ENCODE results near the gene TMEM178B. TPM values are rescaled to one million over a fixed set of nuclear protein-coding genes. Genes with fewer than 3 reads are reported as not detected.

Gene TMEM178B
- total and polyA plus RNA-seq, 8 donors, result 0.42 to 3.0 (median 2.1) TPM

- Histone ChIP-seq H3K36me3 (no peaks in the 10 kb centered on the region), H3K27ac (no peak overlapping the region), H3K27me3 (no peaks in the 10 kb centered on the region), H3K9me3 (no peaks in the 10 kb centered on the region), H3K4me3 (no peak overlapping the region), H3K4me1 (no peaks in the 10 kb centered on the region)
- TF ChIP-seq CTCF (IDR thresholded peaks at IDR 0.05), result no peak
- WGBS, 2 donors, result 80 to 82% methylated on average over 5 of the region's 5 CpGs
- FAIRE-seq (no peak), DNase-seq (no peak), ATAC-seq (no peak)
- intact Hi-C loops (cut with DNase I), result no loop called here
Observed at GRCh38 chr7:141481971-141482370, 408.1 kb downstream of the TMEM178B start.

GRCh38 chr7:141483044-141483443 is 409.2 kb downstream of the TMEM178B start:
- FAIRE-seq, result no peak
- TF ChIP-seq CTCF (IDR thresholded peaks at IDR 0.05), result no peak
- intact Hi-C loops (cut with DNase I), result no loop called here
- H3K9me3 ChIP-seq, result no peaks in the 10 kb centered on the region
- 79 to 97% methylated on average over 2 of the region's 2 CpGs for WGBS, 2 donors
- H3K36me3 ChIP-seq, result no peaks in the 10 kb centered on the region
- no peak overlapping the region for H3K27ac ChIP-seq
- no peak for ATAC-seq
- H3K4me3 ChIP-seq, result no peak overlapping the region
- H3K27me3 ChIP-seq, result no peaks in the 10 kb centered on the region
- no peak for DNase-seq
- H3K4me1 ChIP-seq, result no peaks in the 10 kb centered on the region

DNA sequence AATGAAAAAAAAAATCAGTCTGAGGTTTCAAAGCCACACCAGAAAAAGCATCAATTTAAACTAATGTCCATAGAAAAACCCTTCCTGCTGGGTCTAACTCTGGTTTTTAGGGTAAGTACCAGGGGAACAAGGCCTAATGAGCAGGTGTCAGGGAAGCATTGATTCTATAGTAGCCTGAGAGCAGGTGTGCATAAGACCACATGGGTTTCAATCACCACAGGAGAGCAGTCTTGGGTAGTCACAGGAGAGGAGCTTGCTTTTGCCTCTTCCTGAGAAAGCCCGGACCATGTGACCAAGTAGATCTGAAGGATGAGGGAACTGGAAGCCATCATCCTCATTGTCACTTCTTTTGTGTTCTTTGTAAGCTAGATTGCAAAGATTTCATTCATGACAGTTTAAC is 411.0 kb downstream of the TMEM178B start:
- intact Hi-C loops (cut with DNase I), result no loop called here
- 59 to 65% methylated on average over 1 of the region's 1 CpG for WGBS, 2 donors
- Histone ChIP-seq H3K4me3 (no peak overlapping the region), H3K9me3 (no peaks in the 10 kb centered on the region), H3K27ac (no peak overlapping the region), H3K4me1 (no peaks in the 10 kb centered on the region), H3K36me3 (no peaks in the 10 kb centered on the region), H3K27me3 (no peaks in the 10 kb centered on the region)
- TF ChIP-seq CTCF (IDR thresholded peaks at IDR 0.05), result no peak
- FAIRE-seq (no peak), ATAC-seq (no peak), DNase-seq (no peak)

DNA sequence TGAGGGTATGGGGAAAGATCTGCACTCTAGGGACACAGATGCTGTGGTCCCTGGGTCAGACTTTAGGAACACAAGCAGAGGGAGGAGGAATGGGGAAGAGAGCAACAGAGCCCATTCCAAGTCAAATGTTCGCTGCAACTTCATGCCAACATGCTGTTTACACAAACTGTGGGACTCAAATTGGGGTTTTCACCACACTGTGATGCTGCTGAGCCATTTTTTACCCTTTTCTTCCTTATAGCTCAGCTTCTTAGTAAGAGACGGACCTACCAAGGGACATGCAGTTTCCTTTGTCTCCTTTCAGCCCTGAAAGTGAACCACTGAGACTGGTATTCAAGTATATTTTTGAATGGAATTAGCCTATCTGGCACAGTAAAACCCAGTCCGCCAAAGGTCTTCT is 413.1 kb downstream of the TMEM178B start:
- intact Hi-C loops (cut with DNase I), result no loop called here
- no peak overlapping the region for H3K4me3 ChIP-seq
- H3K4me1 ChIP-seq, result no peaks in the 10 kb centered on the region
- no peaks in the 10 kb centered on the region for H3K9me3 ChIP-seq
- H3K27me3 ChIP-seq, result no peaks in the 10 kb centered on the region
- no peak for TF ChIP-seq CTCF (IDR thresholded peaks at IDR 0.05)
- no peak for DNase-seq
- WGBS, 2 donors, result 76 to 79% methylated on average over 3 of the region's 3 CpGs
- FAIRE-seq, result no peak
- H3K36me3 ChIP-seq, result no peaks in the 10 kb centered on the region
- H3K27ac ChIP-seq, result no peak overlapping the region
- no peak for ATAC-seq

DNA sequence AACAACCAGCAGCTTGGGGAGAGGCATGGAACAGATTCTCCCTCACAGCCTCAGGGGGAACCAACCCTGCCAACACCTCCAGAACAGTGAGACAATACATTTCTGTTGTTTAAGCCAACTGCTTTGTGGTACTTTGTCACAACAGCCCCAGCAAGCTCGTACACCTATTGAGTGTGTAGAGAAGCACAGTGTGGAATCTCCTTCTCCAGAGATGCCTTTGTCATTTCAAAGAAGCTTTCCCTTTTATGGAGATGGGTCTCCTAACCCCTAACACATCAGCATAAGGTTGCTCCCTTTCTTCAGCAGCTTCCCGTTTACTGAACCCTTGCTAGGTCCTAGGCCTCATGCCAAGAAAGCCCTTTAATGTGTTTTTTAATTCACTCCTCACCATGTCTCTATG is 416.6 kb downstream of the TMEM178B start:
- Histone ChIP-seq H3K4me1 (no peaks in the 10 kb centered on the region), H3K27me3 (no peaks in the 10 kb centered on the region), H3K4me3 (no peak overlapping the region), H3K36me3 (no peaks in the 10 kb centered on the region), H3K9me3 (no peaks in the 10 kb centered on the region), H3K27ac (no peak overlapping the region)
- intact Hi-C loops (cut with DNase I), result no loop called here
- no peak for TF ChIP-seq CTCF (IDR thresholded peaks at IDR 0.05)
- 70 to 71% methylated on average over 2 of the region's 2 CpGs for WGBS, 2 donors
- DNase-seq, result no peak
- FAIRE-seq, result no peak
- no peak for ATAC-seq
